ENCODE results near the gene CCS. TPM values are rescaled to one million over a fixed set of nuclear protein-coding genes. Genes with fewer than 3 reads are reported as not detected.

Gene CCS
- total and polyA plus RNA-seq, 9 of the 15 experiments (the other 6 are each of a cell fraction or from before 2014, with no cell fraction given), result 1.1 to 46.6 (median 26.8) TPM

DNA sequence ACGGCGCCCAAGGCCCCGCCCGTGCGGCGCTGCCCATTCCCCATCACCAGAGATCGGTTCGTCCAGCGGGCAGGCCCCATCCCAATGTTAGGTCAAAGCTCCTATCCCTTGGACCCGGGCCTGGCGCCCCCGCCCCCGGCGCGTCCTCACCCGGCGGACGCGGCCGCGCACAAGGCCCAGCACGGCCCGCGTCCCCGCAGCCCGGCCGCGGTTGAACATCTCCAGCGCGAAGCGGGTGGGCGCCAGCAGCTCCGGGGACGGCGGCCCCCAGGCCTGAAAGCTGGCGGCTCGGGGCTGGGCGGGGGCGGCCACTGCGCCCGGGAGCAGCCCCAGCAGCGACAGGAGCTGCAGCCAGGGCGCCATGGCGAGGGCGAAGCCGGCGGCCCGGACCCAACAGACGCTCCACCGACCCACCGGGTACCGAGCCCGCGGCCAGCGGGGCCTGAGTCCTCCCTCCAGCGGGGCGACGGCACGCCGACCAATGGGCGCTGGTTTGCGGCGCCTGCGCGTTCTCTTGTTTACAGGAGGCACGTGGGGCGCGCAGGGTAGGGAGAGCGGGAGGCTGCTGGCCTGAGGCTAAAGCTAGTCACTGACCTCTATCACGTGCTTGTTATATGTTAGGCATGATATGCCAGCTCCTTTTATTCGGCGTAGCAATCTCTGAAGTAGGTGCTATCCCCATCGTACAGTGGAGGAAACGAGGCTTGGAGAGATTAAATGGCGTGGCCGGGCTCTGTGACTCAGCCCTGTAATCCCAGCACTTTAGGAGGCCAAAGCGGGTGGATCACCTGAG lies 24.7 kb upstream of the CCS start, which contains the start of gene CTSF (continued):
- TF ChIP-seq, protein P1, sequence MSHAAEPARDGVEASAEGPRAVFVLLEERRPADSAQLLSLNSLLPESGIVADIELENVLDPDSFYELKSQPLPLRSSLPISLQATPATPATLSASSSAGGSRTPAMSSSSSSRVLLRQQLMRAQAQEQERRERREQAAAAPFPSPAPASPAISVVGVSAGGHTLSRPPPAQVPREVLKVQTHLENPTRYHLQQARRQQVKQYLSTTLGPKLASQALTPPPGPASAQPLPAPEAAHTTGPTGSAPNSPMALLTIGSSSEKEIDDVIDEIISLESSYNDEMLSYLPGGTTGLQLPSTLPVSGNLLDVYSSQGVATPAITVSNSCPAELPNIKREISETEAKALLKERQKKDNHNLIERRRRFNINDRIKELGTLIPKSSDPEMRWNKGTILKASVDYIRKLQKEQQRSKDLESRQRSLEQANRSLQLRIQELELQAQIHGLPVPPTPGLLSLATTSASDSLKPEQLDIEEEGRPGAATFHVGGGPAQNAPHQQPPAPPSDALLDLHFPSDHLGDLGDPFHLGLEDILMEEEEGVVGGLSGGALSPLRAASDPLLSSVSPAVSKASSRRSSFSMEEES (CRISPR knock-in tag; IDR thresholded peaks at IDR 0.05), result peak; percentile 80
- TF ChIP-seq STAG1 (CRISPR knock-in tag; IDR thresholded peaks at IDR 0.05; ENCODE audit: borderline replicate concordance), result peak; percentile 45
- TF ChIP-seq CEBPB (tag; IDR thresholded peaks at IDR 0.05), result no peak
- no peak for TF ChIP-seq MBD2 (IDR thresholded peaks at IDR 0.05; ENCODE audit: borderline replicate concordance, low read depth)
- TF ChIP-seq PRMT5 (CRISPR knock-in tag; IDR thresholded peaks at IDR 0.05), result no peak
- no peak for TF ChIP-seq NEUROD1 (IDR thresholded peaks at IDR 0.05; ENCODE audit: borderline replicate concordance, low read depth, low read length, partially characterized antibody)
- TF ChIP-seq FOXM1 (IDR thresholded peaks at IDR 0.05; ENCODE audit: low read depth), result no peak
- TF ChIP-seq FOXM1 (CRISPR knock-in tag; IDR thresholded peaks at IDR 0.05; ENCODE audit: low read depth), result peak; percentile 73; the same call in 1 of the 2 replicates
- TF ChIP-seq, protein P2, sequence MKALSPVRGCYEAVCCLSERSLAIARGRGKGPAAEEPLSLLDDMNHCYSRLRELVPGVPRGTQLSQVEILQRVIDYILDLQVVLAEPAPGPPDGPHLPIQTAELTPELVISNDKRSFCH (CRISPR knock-in tag; IDR thresholded peaks at IDR 0.05), result no peak
- TF ChIP-seq, protein P2 (tag; IDR thresholded peaks at IDR 0.05), result peak; percentile 56; the same call in 1 of the 2 replicates
- TF ChIP-seq ZNF140 (CRISPR knock-in tag; IDR thresholded peaks at IDR 0.05), result no peak
- no peak for TF ChIP-seq CBX1 (IDR thresholded peaks at IDR 0.05; ENCODE audit: low read depth)
- TF ChIP-seq ZKSCAN8 (CRISPR knock-in tag; IDR thresholded peaks at IDR 0.05), result no peak
- TF ChIP-seq, protein P3, sequence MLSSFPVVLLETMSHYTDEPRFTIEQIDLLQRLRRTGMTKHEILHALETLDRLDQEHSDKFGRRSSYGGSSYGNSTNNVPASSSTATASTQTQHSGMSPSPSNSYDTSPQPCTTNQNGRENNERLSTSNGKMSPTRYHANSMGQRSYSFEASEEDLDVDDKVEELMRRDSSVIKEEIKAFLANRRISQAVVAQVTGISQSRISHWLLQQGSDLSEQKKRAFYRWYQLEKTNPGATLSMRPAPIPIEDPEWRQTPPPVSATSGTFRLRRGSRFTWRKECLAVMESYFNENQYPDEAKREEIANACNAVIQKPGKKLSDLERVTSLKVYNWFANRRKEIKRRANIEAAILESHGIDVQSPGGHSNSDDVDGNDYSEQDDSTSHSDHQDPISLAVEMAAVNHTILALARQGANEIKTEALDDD (IDR thresholded peaks at IDR 0.05), result 0 out of 2 replicates have a peak, but pooled peaks have one; percentile 19
- TF ChIP-seq FOXJ2 (tag; IDR thresholded peaks at IDR 0.05), result peak; percentile 78
- no peak for TF ChIP-seq ZNF668 (CRISPR knock-in tag; IDR thresholded peaks at IDR 0.05)
- no peak for TF ChIP-seq ZNF561 (CRISPR knock-in tag; conservative IDR thresholded peaks at IDR 0.05)
- TF ChIP-seq, protein P4, sequence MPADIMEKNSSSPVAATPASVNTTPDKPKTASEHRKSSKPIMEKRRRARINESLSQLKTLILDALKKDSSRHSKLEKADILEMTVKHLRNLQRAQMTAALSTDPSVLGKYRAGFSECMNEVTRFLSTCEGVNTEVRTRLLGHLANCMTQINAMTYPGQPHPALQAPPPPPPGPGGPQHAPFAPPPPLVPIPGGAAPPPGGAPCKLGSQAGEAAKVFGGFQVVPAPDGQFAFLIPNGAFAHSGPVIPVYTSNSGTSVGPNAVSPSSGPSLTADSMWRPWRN (IDR thresholded peaks at IDR 0.05; ENCODE audit: low read depth), result peak; percentile 81
- TF ChIP-seq NFXL1 (CRISPR knock-in tag; IDR thresholded peaks at IDR 0.05), result no peak
- TF ChIP-seq ZNF274 (IDR thresholded peaks at IDR 0.05; ENCODE audit: borderline replicate concordance, low read depth, low read length), result no peak
- TF ChIP-seq, protein P5, sequence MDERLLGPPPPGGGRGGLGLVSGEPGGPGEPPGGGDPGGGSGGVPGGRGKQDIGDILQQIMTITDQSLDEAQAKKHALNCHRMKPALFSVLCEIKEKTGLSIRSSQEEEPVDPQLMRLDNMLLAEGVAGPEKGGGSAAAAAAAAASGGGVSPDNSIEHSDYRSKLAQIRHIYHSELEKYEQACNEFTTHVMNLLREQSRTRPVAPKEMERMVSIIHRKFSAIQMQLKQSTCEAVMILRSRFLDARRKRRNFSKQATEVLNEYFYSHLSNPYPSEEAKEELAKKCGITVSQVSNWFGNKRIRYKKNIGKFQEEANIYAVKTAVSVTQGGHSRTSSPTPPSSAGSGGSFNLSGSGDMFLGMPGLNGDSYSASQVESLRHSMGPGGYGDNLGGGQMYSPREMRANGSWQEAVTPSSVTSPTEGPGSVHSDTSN (CRISPR knock-in tag; IDR thresholded peaks at IDR 0.05; ENCODE audit: low read depth), result no peak
- TF ChIP-seq, protein P5 (tag; conservative IDR thresholded peaks at IDR 0.05; ENCODE audit: low read depth), result no peak
- TF ChIP-seq SMARCC2 (IDR thresholded peaks at IDR 0.05; ENCODE audit: low read depth), result no peak
